Activated B cell treated with CpG ODN at 0.5 μM for 24 hours (primary cell): ENCODE results near the gene RIPOR3. TPM values are rescaled to one million over a fixed set of nuclear protein-coding genes. Genes with fewer than 3 reads are reported as not detected.

Experiments
- ATAC-seq: fragments of 200-7000 bp; cut with Tn5 transposase; one replicate; pipeline ENCODE4 v1.10.0; 2021; ENCODE audit warnings: low read depth, mild to moderate bottlenecking, moderate library complexity
- CTCF ChIA-PET: fragments of 350-600 bp; sonication (Branson Sonifier 250); formaldehyde crosslinking; loops from one replicate; lab custom pipeline; 2021; ENCODE audit warnings: antibody characterized with exemption; lab: Charles Lee
- POLR2A ChIA-PET: fragments of 350-600 bp; sonication (Branson Sonifier 250); formaldehyde crosslinking; loops from one replicate; lab custom pipeline; 2021; ENCODE audit warnings: antibody characterized with exemption; lab: Charles Lee
- DNase-seq: peaks from one replicate; pipeline ENCODE4 v3.0.0; 2022
- H3K27ac Mint-ChIP-seq: one replicate; pipeline ENCODE4 v1.8.0; 2020; ENCODE audit warnings: mixed read lengths
- H3K27me3 Mint-ChIP-seq: one replicate; pipeline ENCODE4 v1.8.0; 2021; ENCODE audit warnings: mixed read lengths
- H3K36me3 Mint-ChIP-seq: one replicate; pipeline ENCODE4 v1.8.0; 2021; ENCODE audit warnings: low read depth, mixed read lengths
- H3K4me1 Mint-ChIP-seq: one replicate; pipeline ENCODE4 v1.8.0; 2021; ENCODE audit warnings: mixed read lengths
- H3K4me3 Mint-ChIP-seq: one replicate; pipeline ENCODE4 v1.8.0; 2020; ENCODE audit warnings: mild to moderate bottlenecking, mixed read lengths
- H3K9me3 Mint-ChIP-seq: one replicate; pipeline ENCODE4 v1.8.0; 2020; ENCODE audit warnings: mixed read lengths
- CTCF ChIP-seq: fragments of 200-600 bp; IDR thresholded peaks from one replicate; pipeline ENCODE4 v1.8.0; 2022; ENCODE audit warnings: antibody characterized with exemption, mild to moderate bottlenecking
- intact Hi-C: fragments of 100-400 bp; cut with micrococcal nuclease; formaldehyde crosslinking; loops from one replicate; pipeline ENCODE4 v1.15.1; 2024
- total RNA-seq: library from RNA; stranded (reverse); gene quantifications from 2 replicates; pipeline ENCODE4 v1.2.3, GENCODE V29; 2022

Gene RIPOR3
- total RNA-seq, 1 donor from 2014 or later: not detected

GRCh38 chr20:50594591-50595432, 96.5 kb downstream of the RIPOR3 start:
- H3K4me3 Mint-ChIP-seq: no peak overlapping the region
- no peaks in the 10 kb centered on the region for H3K27me3 Mint-ChIP-seq
- no peak for TF ChIP-seq CTCF
- POLR2A ChIA-PET: interaction anchor here (0.9 kb wide), 1 partner anchor 84 kb away, joined by 3 read pairs; no protein-coding TSS in a partner anchor
- H3K9me3 Mint-ChIP-seq: no peaks in the 10 kb centered on the region
- ATAC-seq: peak; percentile 49
- CTCF ChIA-PET: interaction anchor here (1.9 kb wide), 1 partner anchor 130 kb away, joined by 6 read pairs; no protein-coding TSS in a partner anchor
- H3K27ac Mint-ChIP-seq: peak overlapping the region; percentile 63
- DNase-seq: no peak
- intact Hi-C loops: no loop called here
- H3K36me3 Mint-ChIP-seq: peaks cover 17% of the 10 kb centered on the region
- H3K4me1 Mint-ChIP-seq: peaks cover 28% of the 10 kb centered on the region

DNA sequence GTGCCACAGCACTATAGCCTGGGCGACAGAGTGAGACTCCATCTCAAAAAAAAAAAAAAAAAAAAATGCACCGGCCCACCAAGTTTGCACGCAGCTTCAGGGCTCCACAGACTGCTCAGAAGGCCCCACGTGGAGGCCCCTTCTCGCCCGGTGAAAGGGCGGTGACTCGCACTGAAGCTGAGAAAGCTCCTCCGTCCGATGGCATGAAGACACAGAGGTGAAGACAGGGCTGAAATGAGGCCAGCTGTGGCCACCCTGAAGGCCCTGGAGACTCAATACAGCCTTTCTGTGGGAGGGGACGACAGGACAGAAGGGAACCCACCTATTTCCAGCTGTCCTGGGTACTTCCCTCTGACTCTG, 97.1 kb downstream of the RIPOR3 start:
- ChIA-PET POLR2A (interaction anchor here (0.9 kb wide), 1 partner anchor 83 kb away, joined by 3 read pairs; no protein-coding TSS in a partner anchor), CTCF (interaction anchor here (1.9 kb wide), 1 partner anchor 130 kb away, joined by 6 read pairs; no protein-coding TSS in a partner anchor)
- no peaks in the 10 kb centered on the region for H3K27me3 Mint-ChIP-seq
- peaks cover 23% of the 10 kb centered on the region for H3K36me3 Mint-ChIP-seq
- no peak for DNase-seq
- H3K4me3 Mint-ChIP-seq: no peak overlapping the region
- intact Hi-C loops: no loop called here
- no peaks in the 10 kb centered on the region for H3K9me3 Mint-ChIP-seq
- peaks cover 27% of the 10 kb centered on the region for H3K4me1 Mint-ChIP-seq
- peak; percentile 14 for ATAC-seq
- peak overlapping the region; percentile 63 for H3K27ac Mint-ChIP-seq
- no peak for TF ChIP-seq CTCF

DNA sequence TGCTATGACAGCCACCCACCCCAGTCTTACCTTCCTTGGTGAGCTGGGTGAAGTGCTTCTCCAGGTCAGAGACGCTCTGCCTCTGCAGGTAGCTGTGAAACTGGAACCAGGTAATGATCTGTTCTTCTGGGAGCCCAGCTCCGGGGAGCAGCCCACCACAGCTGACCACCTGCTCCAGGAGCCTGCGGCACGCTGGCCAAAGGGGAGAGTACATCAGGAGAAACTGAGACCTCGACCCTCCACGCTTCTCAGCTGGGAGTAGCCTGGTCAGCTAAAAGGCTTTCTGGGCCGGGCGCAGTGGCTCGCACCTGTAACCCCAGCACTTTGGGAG, 98.4 kb downstream of the RIPOR3 start:
- POLR2A ChIA-PET: interaction anchor here (0.5 to 1.3 kb wide), 3 partner anchors 11 to 414 kb away, joined by 3 to 4 read pairs (median 3); partner anchors contain the start of gene PTPN1
- no peak for TF ChIP-seq CTCF
- H3K27me3 Mint-ChIP-seq: no peaks in the 10 kb centered on the region
- intact Hi-C loops: no loop called here
- ATAC-seq (no peak), DNase-seq (no peak)
- peaks cover 29% of the 10 kb centered on the region for H3K36me3 Mint-ChIP-seq
- peaks cover 30% of the 10 kb centered on the region for H3K4me1 Mint-ChIP-seq
- no peaks in the 10 kb centered on the region for H3K9me3 Mint-ChIP-seq
- CTCF ChIA-PET: interaction anchor here (0.9 kb wide), 1 partner anchor 14 kb away, joined by 3 read pairs; no protein-coding TSS in a partner anchor
- no peak overlapping the region for H3K4me3 Mint-ChIP-seq
- no peak overlapping the region for H3K27ac Mint-ChIP-seq

- ChIA-PET POLR2A (interaction anchor here (0.5 to 1.3 kb wide), 4 partner anchors 10 to 413 kb away, joined by 3 to 4 read pairs (median 3); partner anchors contain the start of gene PTPN1), CTCF (interaction anchor here (0.9 kb wide), 1 partner anchor 14 kb away, joined by 3 read pairs; no protein-coding TSS in a partner anchor)
- no peak for DNase-seq
- peaks cover 30% of the 10 kb centered on the region for H3K4me1 Mint-ChIP-seq
- no peaks in the 10 kb centered on the region for H3K9me3 Mint-ChIP-seq
- ATAC-seq: no peak
- intact Hi-C loops: no loop called here
- no peak overlapping the region for H3K4me3 Mint-ChIP-seq
- peak overlapping the region; percentile 41 for H3K27ac Mint-ChIP-seq
- TF ChIP-seq CTCF: no peak
- H3K36me3 Mint-ChIP-seq: peaks cover 32% of the 10 kb centered on the region
- H3K27me3 Mint-ChIP-seq: no peaks in the 10 kb centered on the region
Observed at GRCh38 chr20:50592282-50593004, 98.9 kb downstream of the RIPOR3 start.
